GM23248 (cell line): Measurements from ENCODE around the gene GSC.

Source experiments
- EZH2 ChIP-seq: fragments of 200-600 bp; sonication (generic); IDR thresholded peaks from 2 replicates; pipeline ENCODE4 v1.6.1; 2018; ENCODE audit warnings: antibody characterized with exemption, mild to moderate bottlenecking; ENCODE audit not compliant: insufficient read depth, poor library complexity, severe bottlenecking
- EZH2phosphoT487 ChIP-seq: fragments of 200-600 bp; sonication (generic); IDR thresholded peaks from 2 replicates; pipeline ENCODE4 v1.6.1; 2018; ENCODE audit warnings: antibody characterized with exemption, moderate library complexity, mild to moderate bottlenecking, low read depth; ENCODE audit not compliant: insufficient read depth

- TF ChIP-seq EZH2phosphoT487 = no peak
- TF ChIP-seq EZH2 = no peak
Observed at GRCh38 chr14:94805680-94806288, 35.9 kb upstream of the GSC start.
